ENCODE results near the gene SAFB2. TPM values are rescaled to one million over a fixed set of nuclear protein-coding genes. Genes with fewer than 3 reads are reported as not detected.

Gene SAFB2
- polyA plus RNA-seq, 1 donor from 2014 or later: 40.1 TPM

- H3K27me3 ChIP-seq (ENCODE audit: insufficient read depth, low read depth, low read length): no peaks in the 10 kb centered on the region
- H3K79me2 ChIP-seq (replicated peaks; ENCODE audit: insufficient read depth, low read length): peaks cover 88% of the 10 kb centered on the region
- peak overlapping the region; percentile 75 for H3K4me3 ChIP-seq (ENCODE audit: low read length)
- no peak overlapping the region for H2AFZ ChIP-seq (ENCODE audit: low read depth, low read length)
- H3K9me3 ChIP-seq (ENCODE audit: low read length): no peaks in the 10 kb centered on the region
- H3K36me3 ChIP-seq (ENCODE audit: insufficient read depth, low read length): no peaks in the 10 kb centered on the region
- TF ChIP-seq TAF1 (IDR thresholded peaks at IDR 0.05; ENCODE audit: low read depth) (no peak), REST (IDR thresholded peaks at IDR 0.05; ENCODE audit: borderline replicate concordance) (no peak), CTCF (IDR thresholded peaks at IDR 0.05; ENCODE audit: poor library complexity, severe bottlenecking) (no peak), EZH2 (IDR thresholded peaks at IDR 0.05; ENCODE audit: borderline replicate concordance, insufficient read depth, low read length, poor library complexity, severe bottlenecking) (no peak), POLR2AphosphoS5 (IDR thresholded peaks at IDR 0.05) (no peak), EP300 (conservative IDR thresholded peaks at IDR 0.05; ENCODE audit: poor library complexity, severe bottlenecking) (no peak), SMC3 (conservative IDR thresholded peaks at IDR 0.05; ENCODE audit: poor library complexity) (no peak), MXI1 (conservative IDR thresholded peaks at IDR 0.05; ENCODE audit: poor library complexity, severe bottlenecking) (no peak), RAD21 (conservative IDR thresholded peaks at IDR 0.05) (no peak)
- H3K4me2 ChIP-seq (ENCODE audit: low read length): peak overlapping the region; percentile 96
- H3K27ac ChIP-seq (ENCODE audit: low read length): peak overlapping the region; percentile 99
- H3F3A ChIP-seq (ENCODE audit: insufficient read depth, low read length, poor library complexity, severe bottlenecking): peaks cover 4% of the 10 kb centered on the region
- peaks cover 17% of the 10 kb centered on the region for H4K20me1 ChIP-seq (ENCODE audit: insufficient read depth)
- H3K9ac ChIP-seq (ENCODE audit: low read length): peak overlapping the region; percentile 99
- H3K9me2 ChIP-seq (ENCODE audit: insufficient read depth, low read length): no peaks in the 10 kb centered on the region
Measured at GRCh38 chr19:5624741-5625278, 2.2 kb upstream of the SAFB2 start.

DNA sequence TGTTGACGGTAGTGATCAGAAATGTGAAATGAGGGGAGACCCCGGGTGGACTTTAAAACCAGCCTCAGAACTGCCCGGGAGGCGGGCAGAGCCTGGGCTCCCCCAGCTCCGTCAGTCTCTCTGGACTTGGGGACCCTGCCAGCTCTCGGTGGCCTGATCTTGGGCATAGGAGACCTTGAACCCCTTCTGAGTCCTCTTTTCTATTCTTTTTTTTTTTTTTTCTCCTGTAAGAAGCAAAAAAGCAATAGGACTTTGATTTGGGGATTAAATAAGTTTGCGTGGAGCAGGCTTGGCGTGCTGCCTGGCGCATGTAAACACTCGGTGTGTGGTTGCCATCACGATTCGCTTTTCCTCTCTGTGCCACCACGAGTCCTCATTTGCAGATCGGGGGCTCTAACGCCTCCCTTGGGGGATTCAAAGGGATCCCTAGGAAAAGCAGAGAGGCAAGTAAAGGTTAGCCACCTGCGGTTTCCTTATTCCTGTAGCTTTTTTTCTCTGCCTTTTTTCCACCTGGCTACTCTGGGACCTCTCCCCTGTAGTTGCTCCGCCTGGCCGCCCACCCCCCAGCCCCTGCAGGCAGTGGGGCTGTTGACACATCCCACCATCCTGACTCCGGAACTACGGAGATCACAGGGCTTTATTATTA is 1.6 kb upstream of the SAFB2 start:
- H3K4me3 ChIP-seq (ENCODE audit: low read length): peak overlapping the region; percentile 75
- H3F3A ChIP-seq (ENCODE audit: insufficient read depth, low read length, poor library complexity, severe bottlenecking): peaks cover 4% of the 10 kb centered on the region
- H3K27me3 ChIP-seq (ENCODE audit: insufficient read depth, low read depth, low read length): no peaks in the 10 kb centered on the region
- peak overlapping the region; percentile 99 for H3K9ac ChIP-seq (ENCODE audit: low read length)
- H3K9me2 ChIP-seq (ENCODE audit: insufficient read depth, low read length): no peaks in the 10 kb centered on the region
- H3K79me2 ChIP-seq (replicated peaks; ENCODE audit: insufficient read depth, low read length): peaks cover 88% of the 10 kb centered on the region
- H3K36me3 ChIP-seq (ENCODE audit: insufficient read depth, low read length): no peaks in the 10 kb centered on the region
- H2AFZ ChIP-seq (ENCODE audit: low read depth, low read length): no peak overlapping the region
- H3K9me3 ChIP-seq (ENCODE audit: low read length): no peaks in the 10 kb centered on the region
- TF ChIP-seq RAD21 (conservative IDR thresholded peaks at IDR 0.05): no peak
- no peak for TF ChIP-seq CTCF (IDR thresholded peaks at IDR 0.05; ENCODE audit: poor library complexity, severe bottlenecking)
- TF ChIP-seq REST (IDR thresholded peaks at IDR 0.05; ENCODE audit: borderline replicate concordance): no peak
- TF ChIP-seq POLR2AphosphoS5 (IDR thresholded peaks at IDR 0.05): no peak
- no peak for TF ChIP-seq EZH2 (IDR thresholded peaks at IDR 0.05; ENCODE audit: borderline replicate concordance, insufficient read depth, low read length, poor library complexity, severe bottlenecking)
- no peak for TF ChIP-seq EP300 (conservative IDR thresholded peaks at IDR 0.05; ENCODE audit: poor library complexity, severe bottlenecking)
- no peak for TF ChIP-seq MXI1 (conservative IDR thresholded peaks at IDR 0.05; ENCODE audit: poor library complexity, severe bottlenecking)
- TF ChIP-seq TAF1 (IDR thresholded peaks at IDR 0.05; ENCODE audit: low read depth): no peak
- TF ChIP-seq SMC3 (conservative IDR thresholded peaks at IDR 0.05; ENCODE audit: poor library complexity): no peak
- peak overlapping the region; percentile 99 for H3K27ac ChIP-seq (ENCODE audit: low read length)
- peaks cover 17% of the 10 kb centered on the region for H4K20me1 ChIP-seq (ENCODE audit: insufficient read depth)
- H3K4me2 ChIP-seq (ENCODE audit: low read length): peak overlapping the region; percentile 96
